ENCODE results near the gene SRL. TPM values are rescaled to one million over a fixed set of nuclear protein-coding genes. Genes with fewer than 3 reads are reported as not detected.
A peak's percentile ranks its signal among the peaks of the same experiment; 100 is the strongest.

Gene SRL
- total and polyA plus RNA-seq, 2 of the 13 experiments (the other 11 are each of a cell fraction or from before 2014, with no cell fraction given): 0.05 TPM; not detected in 1

GRCh38 chr16:4183237-4184037 lies 58.4 kb downstream of the SRL start (continued):
- no peak for TF ChIP-seq ZBTB33 (CRISPR knock-in tag; IDR thresholded peaks at IDR 0.05)
- TF ChIP-seq, protein P1, sequence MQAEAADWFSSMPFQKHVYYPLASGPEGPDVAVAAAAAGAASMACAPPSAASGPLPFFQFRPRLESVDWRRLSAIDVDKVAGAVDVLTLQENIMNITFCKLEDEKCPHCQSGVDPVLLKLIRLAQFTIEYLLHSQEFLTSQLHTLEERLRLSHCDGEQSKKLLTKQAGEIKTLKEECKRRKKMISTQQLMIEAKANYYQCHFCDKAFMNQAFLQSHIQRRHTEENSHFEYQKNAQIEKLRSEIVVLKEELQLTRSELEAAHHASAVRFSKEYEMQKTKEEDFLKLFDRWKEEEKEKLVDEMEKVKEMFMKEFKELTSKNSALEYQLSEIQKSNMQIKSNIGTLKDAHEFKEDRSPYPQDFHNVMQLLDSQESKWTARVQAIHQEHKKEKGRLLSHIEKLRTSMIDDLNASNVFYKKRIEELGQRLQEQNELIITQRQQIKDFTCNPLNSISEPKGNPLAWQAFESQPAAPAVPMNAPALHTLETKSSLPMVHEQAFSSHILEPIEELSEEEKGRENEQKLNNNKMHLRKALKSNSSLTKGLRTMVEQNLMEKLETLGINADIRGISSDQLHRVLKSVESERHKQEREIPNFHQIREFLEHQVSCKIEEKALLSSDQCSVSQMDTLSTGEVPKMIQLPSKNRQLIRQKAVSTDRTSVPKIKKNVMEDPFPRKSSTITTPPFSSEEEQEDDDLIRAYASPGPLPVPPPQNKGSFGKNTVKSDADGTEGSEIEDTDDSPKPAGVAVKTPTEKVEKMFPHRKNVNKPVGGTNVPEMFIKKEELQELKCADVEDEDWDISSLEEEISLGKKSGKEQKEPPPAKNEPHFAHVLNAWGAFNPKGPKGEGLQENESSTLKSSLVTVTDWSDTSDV (CRISPR knock-in tag; IDR thresholded peaks at IDR 0.05): no peak
- TF ChIP-seq, protein P2, sequence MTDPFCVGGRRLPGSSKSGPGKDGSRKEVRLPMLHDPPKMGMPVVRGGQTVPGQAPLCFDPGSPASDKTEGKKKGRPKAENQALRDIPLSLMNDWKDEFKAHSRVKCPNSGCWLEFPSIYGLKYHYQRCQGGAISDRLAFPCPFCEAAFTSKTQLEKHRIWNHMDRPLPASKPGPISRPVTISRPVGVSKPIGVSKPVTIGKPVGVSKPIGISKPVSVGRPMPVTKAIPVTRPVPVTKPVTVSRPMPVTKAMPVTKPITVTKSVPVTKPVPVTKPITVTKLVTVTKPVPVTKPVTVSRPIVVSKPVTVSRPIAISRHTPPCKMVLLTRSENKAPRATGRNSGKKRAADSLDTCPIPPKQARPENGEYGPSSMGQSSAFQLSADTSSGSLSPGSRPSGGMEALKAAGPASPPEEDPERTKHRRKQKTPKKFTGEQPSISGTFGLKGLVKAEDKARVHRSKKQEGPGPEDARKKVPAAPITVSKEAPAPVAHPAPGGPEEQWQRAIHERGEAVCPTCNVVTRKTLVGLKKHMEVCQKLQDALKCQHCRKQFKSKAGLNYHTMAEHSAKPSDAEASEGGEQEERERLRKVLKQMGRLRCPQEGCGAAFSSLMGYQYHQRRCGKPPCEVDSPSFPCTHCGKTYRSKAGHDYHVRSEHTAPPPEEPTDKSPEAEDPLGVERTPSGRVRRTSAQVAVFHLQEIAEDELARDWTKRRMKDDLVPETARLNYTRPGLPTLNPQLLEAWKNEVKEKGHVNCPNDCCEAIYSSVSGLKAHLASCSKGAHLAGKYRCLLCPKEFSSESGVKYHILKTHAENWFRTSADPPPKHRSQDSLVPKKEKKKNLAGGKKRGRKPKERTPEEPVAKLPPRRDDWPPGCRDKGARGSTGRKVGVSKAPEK (CRISPR knock-in tag; IDR thresholded peaks at IDR 0.05; ENCODE audit: borderline replicate concordance): no peak
- peak; percentile 67; the same call in 1 of the 2 replicates for TF ChIP-seq CBFB (CRISPR knock-in tag; IDR thresholded peaks at IDR 0.05)
- no peak for TF ChIP-seq HOMEZ (CRISPR knock-in tag; IDR thresholded peaks at IDR 0.05; ENCODE audit: low read depth)
- TF ChIP-seq ZNF333 (CRISPR knock-in tag; IDR thresholded peaks at IDR 0.05; ENCODE audit: borderline replicate concordance): peak; percentile 78; the same call in 1 of the 2 replicates
- peak; percentile 81 for TF ChIP-seq PHF21A (CRISPR knock-in tag; IDR thresholded peaks at IDR 0.05)
- no peak; the same call in none of the 2 replicates for TF ChIP-seq FOXO1 (CRISPR knock-in tag; IDR thresholded peaks at IDR 0.05)
- TF ChIP-seq NBN (conservative IDR thresholded peaks at IDR 0.05): no peak
- TF ChIP-seq, protein P3, sequence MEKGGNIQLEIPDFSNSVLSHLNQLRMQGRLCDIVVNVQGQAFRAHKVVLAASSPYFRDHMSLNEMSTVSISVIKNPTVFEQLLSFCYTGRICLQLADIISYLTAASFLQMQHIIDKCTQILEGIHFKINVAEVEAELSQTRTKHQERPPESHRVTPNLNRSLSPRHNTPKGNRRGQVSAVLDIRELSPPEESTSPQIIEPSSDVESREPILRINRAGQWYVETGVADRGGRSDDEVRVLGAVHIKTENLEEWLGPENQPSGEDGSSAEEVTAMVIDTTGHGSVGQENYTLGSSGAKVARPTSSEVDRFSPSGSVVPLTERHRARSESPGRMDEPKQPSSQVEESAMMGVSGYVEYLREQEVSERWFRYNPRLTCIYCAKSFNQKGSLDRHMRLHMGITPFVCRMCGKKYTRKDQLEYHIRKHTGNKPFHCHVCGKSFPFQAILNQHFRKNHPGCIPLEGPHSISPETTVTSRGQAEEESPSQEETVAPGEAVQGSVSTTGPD (CRISPR knock-in tag; IDR thresholded peaks at IDR 0.05): no peak
- peak; percentile 85; the same call in 1 of the 2 replicates for TF ChIP-seq THAP7 (CRISPR knock-in tag; IDR thresholded peaks at IDR 0.05)
- no peak for TF ChIP-seq ZNF20 (CRISPR knock-in tag; IDR thresholded peaks at IDR 0.05)
- TF ChIP-seq ZNF766 (CRISPR knock-in tag; IDR thresholded peaks at IDR 0.05; ENCODE audit: borderline replicate concordance): 0 out of 2 replicates have a peak, but pooled peaks have one; percentile 77
- peak; percentile 75 for TF ChIP-seq ZNF280B (CRISPR knock-in tag; IDR thresholded peaks at IDR 0.05; ENCODE audit: borderline replicate concordance)

All from HepG2 (cell line).